Heart left ventricle (tissue), 16 donors: Measurements from ENCODE around the gene SOX30. TPM values are rescaled to one million over a fixed set of nuclear protein-coding genes. Genes with fewer than 3 reads are reported as not detected.

Source experiments
- ATAC-seq, 4 donors: fragments of 200-7000 bp; cut with Tn5 transposase; one replicate each; pipeline ENCODE4 v1.9.1; 2020 to 2022; ENCODE audit warnings: moderate library complexity in 4 of 4, mild to moderate bottlenecking in 3 of 4, moderate number of reproducible peaks in 1 of 4
- DNase-seq, 5 donors: peaks; one replicate each; pipeline ENCODE4 v3.0.0-alpha.2; 2020
- H3K27ac ChIP-seq, 12 donors: fragments of 200-600 bp; sonication (generic) in 4 of 12; one replicate each; pipeline versions ENCODE4 v1.5.0 to v1.8.0; 2016 to 2022; ENCODE audit warnings: mild to moderate bottlenecking in 2 of 12
- H3K27me3 ChIP-seq, 9 donors: fragments of 200-600 bp; sonication (generic) in 2 of 9; one replicate each; pipeline versions ENCODE4 v1.5.1 to v1.8.0; 2016 to 2022; ENCODE audit warnings: mild to moderate bottlenecking in 3 of 9
- H3K36me3 ChIP-seq, 9 donors: fragments of 200-600 bp; sonication (generic) in 2 of 9; one replicate each; pipeline versions ENCODE4 v1.5.0 to v1.8.0; 2018 to 2022; ENCODE audit warnings: mild to moderate bottlenecking in 2 of 9
- H3K4me1 ChIP-seq, 12 donors: fragments of 200-600 bp; sonication (generic) in 4 of 12; one replicate each; pipeline versions ENCODE4 v1.5.0 to v1.8.0; 2016 to 2022; ENCODE audit warnings: mild to moderate bottlenecking in 3 of 12
- H3K4me3 ChIP-seq, 12 donors: fragments of 200-600 bp; sonication (generic) in 4 of 12; one replicate each; pipeline versions ENCODE4 v1.5.0 to v1.8.0; 2017 to 2022; ENCODE audit warnings: mild to moderate bottlenecking in 9 of 12, moderate library complexity in 4 of 12
- H3K9me3 ChIP-seq, 12 donors: fragments of 200-600 bp; sonication (generic) in 4 of 12; one replicate each; pipeline versions ENCODE4 v1.5.0 to v1.8.0; 2016 to 2022; ENCODE audit warnings: mild to moderate bottlenecking in 1 of 12
- POLR2A ChIP-seq, 2 donors: fragments of 450-650 bp; IDR thresholded peaks; one replicate each; pipeline ENCODE4 v1.6.1; 2017; ENCODE audit warnings: antibody characterized with exemption in 2 of 2, mild to moderate bottlenecking in 2 of 2, moderate library complexity in 2 of 2
- WGBS, 4 donors: extraction: QIAGEN DNeasy Blood & Tissue Kit in 2 of 4; methylation state at CpG; one replicate each; pipeline versions ENCODE4 v1.1.5 to v1.1.7; 2013 to 2018; 5-methylcytosine and 5-hydroxymethylcytosine counted together
- intact Hi-C, 10 donors: fragments of 100-400 bp; cut with DNase I; formaldehyde crosslinking; loops; one replicate each; pipeline versions ENCODE4 v1.11.1 to v1.14.2; 2022
- polyA plus RNA-seq, 2 donors: library from polyadenylated mRNA; stranded (reverse); fragments of 200-250 nt; gene quantifications; one replicate each; pipeline ENCODE4 v1.2.3, GENCODE V29; 2013
- total RNA-seq, 9 donors: library from RNA; depleted of rRNA in 2 of 9; stranded (reverse); fragments of >200 nt in 2 of 9; fragmentation: NEBNext Ultra II Directional in 3 of 9; extraction: Animal tissue kit (Norgen Biotek cat#: 25700) in 3 of 9; gene quantifications; one replicate each; pipeline versions ENCODE4 v1.1.0 to v1.2.4, GENCODE V29; 2016 to 2023
- TF ChIP-seq, protein P1 (sequence below), 12 donors: fragments of 200-600 bp; sonication (generic) in 4 of 12; IDR thresholded peaks; one replicate each; pipeline versions ENCODE4 v1.5.0 to v1.8.0; 2018 to 2022; ENCODE audit warnings: antibody characterized with exemption in 12 of 12, mild to moderate bottlenecking in 5 of 12
- donor health status: ischemic (EF 13 %, LVEDD 7.1; RV severe dilation, severe dysfunction).
- donor health status: healthy with polysubstance abuse.
- donor health status: DM: no; HTN: yes; CAD: no.
- donor health status: DM: no; HTN: no; CAD: no.
- donor health status: ischemic (EF 25% LVEDD 6.9; RV normal size, moderate dysfunction).
- donor health status: ischemic (EF 25% LVEDD 5.7; RV mildly dilated, moderate dysfunction).
- donor health status: healthy.
- donor health status: DM: yes; HTN: yes; CAD: no.
- donor health status: ischemic (EF 35%, LVEDD 5.7; RV mildly dilated, moderate dysfunction).
- donor health status: nonischemic (EF 11% LVEDD 7.7; RV severe dilation, severe dysfunction).
- donor health status: DM: yes; HTN: yes; CAD: no.
- donor health status: PGD.
- donor health status: ischemic (EF 29% LVEDD 5.4; RV normal size, mild dysfunction).
- donor health status: nonischemic (EF 23%, LVEDD 6.1; RV moderate dilation, normal function).

SOX30 gene
- total and polyA plus RNA-seq, 11 donors = 0.08 to 0.48 (median 0.14) TPM; not detected in 5

DNA sequence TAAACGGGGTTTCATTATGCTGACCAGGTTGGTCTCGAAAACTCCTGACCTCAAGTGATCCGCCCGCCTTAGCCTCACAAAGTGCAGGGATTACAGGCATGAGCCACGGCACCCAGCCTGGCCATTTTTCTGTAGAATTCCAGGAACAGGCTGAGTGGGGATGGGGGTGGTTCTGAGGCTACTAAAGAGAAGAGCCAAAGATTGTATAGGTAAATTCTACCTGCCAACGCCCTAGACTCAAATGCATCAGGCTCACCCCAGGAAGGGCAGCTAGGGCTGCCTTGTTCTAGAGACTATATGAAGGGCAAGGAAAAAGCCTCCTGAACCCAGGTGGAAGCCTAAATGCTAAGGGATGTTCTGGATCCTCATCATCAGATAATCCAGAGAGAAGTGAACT, 17.5 kb upstream of the SOX30 start:
- no peaks in the 10 kb centered on the region for H3K36me3 ChIP-seq
- intact Hi-C loops = loop anchor here in 4 of 10 donors (5.0 to 10.0 kb wide), 3 partner anchors 45 to 73 kb away; partner anchors contain the start of gene LSM11 (in 1 of the 4)
- no peaks in the 10 kb centered on the region for H3K9me3 ChIP-seq
- no peak for TF ChIP-seq POLR2A (IDR thresholded peaks at IDR 0.05)
- TF ChIP-seq, protein P1, sequence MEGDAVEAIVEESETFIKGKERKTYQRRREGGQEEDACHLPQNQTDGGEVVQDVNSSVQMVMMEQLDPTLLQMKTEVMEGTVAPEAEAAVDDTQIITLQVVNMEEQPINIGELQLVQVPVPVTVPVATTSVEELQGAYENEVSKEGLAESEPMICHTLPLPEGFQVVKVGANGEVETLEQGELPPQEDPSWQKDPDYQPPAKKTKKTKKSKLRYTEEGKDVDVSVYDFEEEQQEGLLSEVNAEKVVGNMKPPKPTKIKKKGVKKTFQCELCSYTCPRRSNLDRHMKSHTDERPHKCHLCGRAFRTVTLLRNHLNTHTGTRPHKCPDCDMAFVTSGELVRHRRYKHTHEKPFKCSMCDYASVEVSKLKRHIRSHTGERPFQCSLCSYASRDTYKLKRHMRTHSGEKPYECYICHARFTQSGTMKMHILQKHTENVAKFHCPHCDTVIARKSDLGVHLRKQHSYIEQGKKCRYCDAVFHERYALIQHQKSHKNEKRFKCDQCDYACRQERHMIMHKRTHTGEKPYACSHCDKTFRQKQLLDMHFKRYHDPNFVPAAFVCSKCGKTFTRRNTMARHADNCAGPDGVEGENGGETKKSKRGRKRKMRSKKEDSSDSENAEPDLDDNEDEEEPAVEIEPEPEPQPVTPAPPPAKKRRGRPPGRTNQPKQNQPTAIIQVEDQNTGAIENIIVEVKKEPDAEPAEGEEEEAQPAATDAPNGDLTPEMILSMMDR (IDR thresholded peaks at IDR 0.05) = no peak
- ATAC-seq = no peak
- H3K27me3 ChIP-seq = peaks cover 4 to 24% (median 6%) of the 10 kb centered on the region in 9 donors
- no peak for DNase-seq
- H3K4me3 ChIP-seq = no peak overlapping the region
- peaks cover 0 to 18% (median 7%) of the 10 kb centered on the region in 12 donors for H3K4me1 ChIP-seq
- no peak overlapping the region for H3K27ac ChIP-seq
- WGBS, 4 donors = 93 to 97% (median 97%) methylated on average over 6 of the region's 6 CpGs

GRCh38 chr5:157668356-157668755, 16.1 kb upstream of the SOX30 start:
- WGBS, 4 donors = 77 to 88% (median 80%) methylated on average over 1 of the region's 1 CpG
- ATAC-seq (no peak), DNase-seq (no peak)
- H3K27me3 ChIP-seq = peaks cover 4 to 24% (median 6%) of the 10 kb centered on the region in 9 donors
- H3K4me1 ChIP-seq = peaks cover 0 to 18% (median 7%) of the 10 kb centered on the region in 12 donors
- no peak overlapping the region for H3K27ac ChIP-seq
- H3K4me3 ChIP-seq = no peak overlapping the region
- intact Hi-C loops = loop anchor here in 3 of 10 donors (5.0 to 10.0 kb wide), 3 partner anchors 46 to 74 kb away; partner anchors contain the start of gene LSM11 (in 1 of the 3)
- H3K36me3 ChIP-seq = no peaks in the 10 kb centered on the region
- TF ChIP-seq POLR2A (IDR thresholded peaks at IDR 0.05) = no peak
- TF ChIP-seq, protein P1 (IDR thresholded peaks at IDR 0.05) = no peak
- H3K9me3 ChIP-seq = no peaks in the 10 kb centered on the region

DNA sequence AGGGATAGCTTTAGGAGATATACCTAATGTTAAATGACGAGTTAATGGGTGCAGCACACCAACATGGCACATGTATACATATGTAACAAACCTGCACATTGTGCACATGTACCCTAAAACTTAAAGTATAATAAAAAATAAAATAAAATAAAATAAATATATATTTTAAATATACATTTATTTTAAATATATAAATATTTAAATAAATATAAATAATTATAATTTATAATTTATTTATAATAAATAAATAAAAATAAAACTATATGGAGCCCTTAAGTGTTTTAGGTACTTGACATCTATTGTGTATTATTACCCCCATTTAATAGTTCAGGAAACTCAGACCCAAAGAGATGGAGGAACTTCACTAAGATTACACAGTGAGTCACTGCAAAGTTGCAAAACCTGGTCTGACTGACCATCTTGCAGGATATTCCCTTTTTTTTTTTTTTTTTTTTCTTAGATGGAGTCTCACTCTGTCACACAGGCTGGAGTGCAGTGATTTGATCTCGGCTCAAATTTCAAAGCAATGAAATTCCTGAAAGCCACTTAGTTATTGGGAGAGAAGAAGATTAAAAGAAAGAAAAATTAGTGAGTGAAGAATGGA, 13.3 kb upstream of the SOX30 start:
- TF ChIP-seq, protein P1 (IDR thresholded peaks at IDR 0.05) = no peak
- no peak for TF ChIP-seq POLR2A (IDR thresholded peaks at IDR 0.05)
- Histone ChIP-seq H3K36me3 (no peaks in the 10 kb centered on the region), H3K4me3 (no peak overlapping the region), H3K9me3 (peaks cover 0 to 9% (median 0%) of the 10 kb centered on the region in 12 donors), H3K27ac (no peak overlapping the region), H3K4me1 (peaks cover 0 to 5% (median under 1%) of the 10 kb centered on the region in 12 donors), H3K27me3 (peaks cover 0 to 6% (median 0%) of the 10 kb centered on the region in 9 donors)
- WGBS, 4 donors = 85 to 90% (median 88%) methylated on average over 2 of the region's 2 CpGs
- no peak for ATAC-seq
- intact Hi-C loops = loop anchor here in 3 of 10 donors (5.0 to 10.0 kb wide), 3 partner anchors 49 to 77 kb away; partner anchors contain the start of gene LSM11 (in 1 of the 3)
- DNase-seq = no peak

- H3K4me1 ChIP-seq = no peaks in the 10 kb centered on the region
- intact Hi-C loops = loop anchor here in 1 of 10 donors (10.0 kb wide), 1 partner anchor 55 kb away; no protein-coding TSS in a partner anchor
- H3K36me3 ChIP-seq = no peaks in the 10 kb centered on the region
- ATAC-seq = no peak
- no peak for TF ChIP-seq POLR2A (IDR thresholded peaks at IDR 0.05)
- TF ChIP-seq, protein P1 (IDR thresholded peaks at IDR 0.05) = no peak
- H3K27me3 ChIP-seq = no peaks in the 10 kb centered on the region
- 86 to 92% (median 90%) methylated on average over 8 of the region's 8 CpGs for WGBS, 4 donors
- no peak overlapping the region for H3K4me3 ChIP-seq
- no peak overlapping the region for H3K27ac ChIP-seq
- peaks cover 0 to 24% (median 10%) of the 10 kb centered on the region in 12 donors for H3K9me3 ChIP-seq
- DNase-seq = no peak
Measured at GRCh38 chr5:157659868-157660660, 7.8 kb upstream of the SOX30 start.
